ENCODE data around the gene TNNC1. TPM values are rescaled to one million over a fixed set of nuclear protein-coding genes. Genes with fewer than 3 reads are reported as not detected.

The TNNC1 gene
- total RNA-seq, 1 experiment from 2014 or later = 5.6 TPM

DNA sequence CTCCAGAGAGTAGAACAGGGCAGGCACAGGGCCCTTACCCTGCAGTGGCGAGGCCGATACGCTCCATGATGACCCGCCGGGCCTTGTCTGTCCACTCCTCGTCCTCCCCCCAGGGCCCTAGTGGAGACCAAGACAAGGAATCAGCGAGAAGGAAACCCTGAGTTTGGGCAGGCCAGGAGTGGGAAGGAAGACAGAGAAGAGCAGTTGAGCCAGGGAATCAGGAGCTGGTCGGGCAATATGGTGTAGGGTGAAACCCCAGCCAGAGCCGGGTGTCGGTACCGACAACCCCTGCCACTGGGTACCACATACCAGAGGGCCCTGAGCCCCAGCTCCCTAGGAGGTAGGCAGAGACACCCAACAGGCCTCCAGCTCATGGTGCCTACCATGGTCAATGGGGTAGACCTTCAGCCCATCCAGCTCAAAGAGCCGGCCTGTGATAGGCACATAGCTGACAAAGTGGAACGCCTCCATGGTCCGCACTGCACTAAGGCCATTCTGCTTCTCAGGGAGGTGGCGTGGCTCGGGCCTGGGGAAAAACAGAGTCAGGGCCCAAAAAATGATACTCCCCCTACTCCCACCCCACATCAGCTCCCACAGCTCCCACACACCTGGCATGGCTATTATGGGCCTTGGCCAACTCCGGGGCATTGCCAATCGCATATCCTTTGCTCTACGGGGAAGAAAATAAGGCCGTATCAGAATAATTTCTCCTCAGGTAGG, 46.9 kb downstream of the TNNC1 start:
- no peak for TF ChIP-seq ZNF423 (CRISPR knock-in tag; IDR thresholded peaks at IDR 0.05)
- TF ChIP-seq, protein P1, sequence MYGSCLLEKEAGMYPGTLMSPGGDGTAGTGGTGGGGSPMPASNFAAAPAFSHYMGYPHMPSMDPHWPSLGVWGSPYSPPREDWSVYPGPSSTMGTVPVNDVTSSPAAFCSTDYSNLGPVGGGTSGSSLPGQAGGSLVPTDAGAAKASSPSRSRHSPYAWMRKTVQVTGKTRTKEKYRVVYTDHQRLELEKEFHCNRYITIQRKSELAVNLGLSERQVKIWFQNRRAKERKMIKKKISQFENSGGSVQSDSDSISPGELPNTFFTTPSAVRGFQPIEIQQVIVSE (CRISPR knock-in tag; IDR thresholded peaks at IDR 0.05; ENCODE audit: borderline replicate concordance) = no peak
- TF ChIP-seq, protein P2, sequence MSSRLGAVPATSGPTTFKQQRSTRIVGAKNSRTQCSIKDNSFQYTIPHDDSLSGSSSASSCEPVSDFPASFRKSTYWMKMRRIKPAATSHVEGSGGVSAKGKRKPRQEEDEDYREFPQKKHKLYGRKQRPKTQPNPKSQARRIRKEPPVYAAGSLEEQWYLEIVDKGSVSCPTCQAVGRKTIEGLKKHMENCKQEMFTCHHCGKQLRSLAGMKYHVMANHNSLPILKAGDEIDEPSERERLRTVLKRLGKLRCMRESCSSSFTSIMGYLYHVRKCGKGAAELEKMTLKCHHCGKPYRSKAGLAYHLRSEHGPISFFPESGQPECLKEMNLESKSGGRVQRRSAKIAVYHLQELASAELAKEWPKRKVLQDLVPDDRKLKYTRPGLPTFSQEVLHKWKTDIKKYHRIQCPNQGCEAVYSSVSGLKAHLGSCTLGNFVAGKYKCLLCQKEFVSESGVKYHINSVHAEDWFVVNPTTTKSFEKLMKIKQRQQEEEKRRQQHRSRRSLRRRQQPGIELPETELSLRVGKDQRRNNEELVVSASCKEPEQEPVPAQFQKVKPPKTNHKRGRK (CRISPR knock-in tag; IDR thresholded peaks at IDR 0.05; ENCODE audit: borderline replicate concordance) = no peak
- no peak for TF ChIP-seq NR1H2 (CRISPR knock-in tag; IDR thresholded peaks at IDR 0.05)
- no peak for TF ChIP-seq GRHL2 (CRISPR knock-in tag; IDR thresholded peaks at IDR 0.05; ENCODE audit: insufficient replicate concordance, severe bottlenecking)
- no peak for TF ChIP-seq OVOL2 (CRISPR knock-in tag; IDR thresholded peaks at IDR 0.05; ENCODE audit: borderline replicate concordance)
- no peak for TF ChIP-seq SMAD3 (CRISPR knock-in tag; IDR thresholded peaks at IDR 0.05; ENCODE audit: borderline replicate concordance)
- ChIA-PET CTCF (interaction anchor here (1.7 kb wide), 1 partner anchor 21 kb away, joined by 5 read pairs; no protein-coding TSS in a partner anchor), POLR2A (no interaction called here)
- DNase-seq (ENCODE audit: low spot score) (no peak), ATAC-seq (no peak)
- Mint-ChIP-seq H3K36me3 (peaks cover 47% of the 10 kb centered on the region), H3K27ac (no peak overlapping the region), H3K27me3 (ENCODE audit: low read depth) (no peaks in the 10 kb centered on the region), H3K4me3 (no peak overlapping the region), H3K9me3 (no peaks in the 10 kb centered on the region), H3K4me1 (peaks cover 12% of the 10 kb centered on the region)

DNA sequence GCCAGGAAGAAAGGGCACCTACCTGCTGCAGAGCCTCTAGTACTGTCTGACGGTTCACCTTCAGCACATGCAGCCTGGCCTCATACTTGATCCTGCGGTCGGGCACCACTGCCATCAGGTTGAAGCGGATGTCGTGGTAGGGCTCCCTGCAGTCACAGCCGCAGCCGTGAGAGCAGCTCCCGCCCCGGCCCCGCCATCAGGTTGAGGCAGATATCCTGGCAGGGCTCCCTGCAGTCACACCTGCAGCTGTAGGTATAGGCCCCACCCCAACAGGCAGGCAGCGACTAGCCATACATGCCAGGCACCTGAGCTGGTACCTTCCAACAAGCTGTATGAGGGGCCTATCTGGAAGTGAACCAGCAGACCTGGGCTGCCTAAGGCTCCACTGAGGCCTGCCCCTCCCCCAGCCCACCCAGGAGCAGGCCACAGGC, 47.6 kb downstream of the TNNC1 start:
- Mint-ChIP-seq H3K9me3 (no peaks in the 10 kb centered on the region), H3K36me3 (peaks cover 50% of the 10 kb centered on the region), H3K27ac (no peak overlapping the region), H3K4me3 (no peak overlapping the region), H3K4me1 (peaks cover 5% of the 10 kb centered on the region; the same call in 1 of the 2 replicates), H3K27me3 (ENCODE audit: low read depth) (no peaks in the 10 kb centered on the region)
- ChIA-PET POLR2A (no interaction called here), CTCF (interaction anchor here (1.7 kb wide), 2 partner anchors 18 to 21 kb away, joined by 5 read pairs; no protein-coding TSS in a partner anchor)
- ATAC-seq (no peak), DNase-seq (ENCODE audit: low spot score) (no peak)
- TF ChIP-seq EMX1 (CRISPR knock-in tag; IDR thresholded peaks at IDR 0.05) (no peak), ELF4 (CRISPR knock-in tag; IDR thresholded peaks at IDR 0.05; ENCODE audit: low read depth) (no peak), MYBL2 (CRISPR knock-in tag; IDR thresholded peaks at IDR 0.05) (no peak), GABPB1 (CRISPR knock-in tag; IDR thresholded peaks at IDR 0.05) (no peak), CREB1 (CRISPR knock-in tag; IDR thresholded peaks at IDR 0.05) (no peak)

DNA sequence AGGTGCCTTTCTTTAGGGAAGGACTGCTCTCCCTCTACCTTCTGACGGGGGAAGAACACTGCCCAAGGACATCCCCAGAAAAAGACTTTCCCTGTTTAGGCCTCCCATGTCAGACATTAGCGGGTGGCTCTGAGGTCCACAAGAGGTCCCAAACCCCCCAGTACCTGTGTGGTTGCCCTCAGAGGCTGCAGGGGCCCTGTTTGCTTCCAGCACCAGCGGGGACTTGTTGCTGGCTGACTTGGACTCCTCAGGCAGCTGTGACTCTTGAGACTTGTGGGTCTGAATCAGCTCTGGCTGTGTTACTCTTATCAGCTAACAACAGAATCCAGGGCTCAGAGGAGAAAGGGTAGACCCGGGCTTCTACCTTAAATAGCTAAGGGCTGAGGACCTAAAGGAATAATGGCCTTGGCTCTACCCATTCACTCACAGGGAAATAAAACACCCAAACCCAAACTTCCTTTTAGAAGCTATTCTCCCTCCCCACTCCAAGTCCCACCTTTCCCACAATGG, 48.2 kb downstream of the TNNC1 start:
- Mint-ChIP-seq H3K27ac (no peak overlapping the region), H3K27me3 (ENCODE audit: low read depth) (no peaks in the 10 kb centered on the region), H3K4me1 (0 out of 2 replicates have a peak, but pooled peaks cover 3% of the 10 kb centered on the region), H3K9me3 (no peaks in the 10 kb centered on the region), H3K36me3 (peaks cover 50% of the 10 kb centered on the region), H3K4me3 (no peak overlapping the region)
- ATAC-seq (no peak), DNase-seq (ENCODE audit: low spot score) (no peak)
- TF ChIP-seq, protein P1 (CRISPR knock-in tag; IDR thresholded peaks at IDR 0.05; ENCODE audit: borderline replicate concordance) = no peak
- TF ChIP-seq SOX15 (CRISPR knock-in tag; IDR thresholded peaks at IDR 0.05) = no peak
- no peak for TF ChIP-seq HMGA2 (CRISPR knock-in tag; IDR thresholded peaks at IDR 0.05)
- TF ChIP-seq, protein P3, sequence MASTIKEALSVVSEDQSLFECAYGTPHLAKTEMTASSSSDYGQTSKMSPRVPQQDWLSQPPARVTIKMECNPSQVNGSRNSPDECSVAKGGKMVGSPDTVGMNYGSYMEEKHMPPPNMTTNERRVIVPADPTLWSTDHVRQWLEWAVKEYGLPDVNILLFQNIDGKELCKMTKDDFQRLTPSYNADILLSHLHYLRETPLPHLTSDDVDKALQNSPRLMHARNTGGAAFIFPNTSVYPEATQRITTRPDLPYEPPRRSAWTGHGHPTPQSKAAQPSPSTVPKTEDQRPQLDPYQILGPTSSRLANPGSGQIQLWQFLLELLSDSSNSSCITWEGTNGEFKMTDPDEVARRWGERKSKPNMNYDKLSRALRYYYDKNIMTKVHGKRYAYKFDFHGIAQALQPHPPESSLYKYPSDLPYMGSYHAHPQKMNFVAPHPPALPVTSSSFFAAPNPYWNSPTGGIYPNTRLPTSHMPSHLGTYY (CRISPR knock-in tag; IDR thresholded peaks at IDR 0.05) = no peak
- TF ChIP-seq ZNF232 (CRISPR knock-in tag; IDR thresholded peaks at IDR 0.05) = no peak
- POLR2A ChIA-PET = interaction anchor here (0.6 kb wide), 1 partner anchor 10 kb away, joined by 3 read pairs; no protein-coding TSS in a partner anchor
- CTCF ChIA-PET = interaction anchor here (1.7 kb wide), 2 partner anchors 17 to 20 kb away, joined by 5 read pairs; no protein-coding TSS in a partner anchor

All from WTC11 (cell line).